ENCODE measurements around the gene ITPK1.

DNA sequence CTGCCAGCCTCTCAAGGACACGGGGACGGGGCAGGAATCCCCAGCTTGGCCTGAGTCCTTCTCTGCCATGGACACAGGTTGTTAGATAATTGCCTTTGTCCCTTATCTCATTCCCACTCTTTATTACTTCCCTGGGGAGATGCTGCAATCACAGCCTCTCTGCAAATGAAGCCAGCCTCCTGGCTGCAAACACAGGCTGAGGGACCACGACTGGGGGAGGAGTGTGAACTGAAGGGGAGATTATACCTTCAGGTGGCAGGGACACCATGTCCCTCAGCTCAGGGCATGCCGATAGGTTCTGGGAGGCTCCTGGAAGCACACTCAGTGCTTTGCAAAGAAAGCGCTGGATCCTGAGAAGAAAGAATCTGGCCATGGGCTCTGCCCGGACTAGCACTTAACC lies 208.9 kb downstream of the ITPK1 start:
- TF ChIP-seq EGR1 (IDR thresholded peaks at IDR 0.05) (no peak), TEAD4 (IDR thresholded peaks at IDR 0.05) (no peak), ZBTB7A (IDR thresholded peaks at IDR 0.05; ENCODE audit: low read depth) (no peak), TAF1 (IDR thresholded peaks at IDR 0.05; ENCODE audit: low read depth) (no peak)

All from Ishikawa (cell line).